ENCODE results near the gene MX2. TPM values are rescaled to one million over a fixed set of nuclear protein-coding genes. Genes with fewer than 3 reads are reported as not detected.
"Not testable (repeated sequence)": the region's sequence is repeated elsewhere in the genome, so short reads cannot be mapped to it uniquely, and the experiment has no call there.

The MX2 gene
- total RNA-seq, 1 donor from 2014 or later, result 0.26 TPM

- Histone ChIP-seq H3K27me3 (ENCODE audit: control insufficient read depth, insufficient read depth, low read length) (peaks cover 7% of the 10 kb centered on the region), H3K36me3 (ENCODE audit: control insufficient read depth, insufficient read depth, low read length) (no peaks in the 10 kb centered on the region), H3K4me3 (ENCODE audit: low read depth, low read length) (no peak overlapping the region)
- DNase-seq (ENCODE audit: low read depth) (no peak), FAIRE-seq (no peak)
- TF ChIP-seq CTCF (IDR thresholded peaks at IDR 0.05; ENCODE audit: insufficient read depth, low read length, severe bottlenecking), result no peak
These were observed 11.2 kb upstream of the MX2 start for GRCh38 chr21:41350436-41351155.

- H3K36me3 ChIP-seq (ENCODE audit: control insufficient read depth, insufficient read depth, low read length), result no peaks in the 10 kb centered on the region
- no peak overlapping the region for H3K4me3 ChIP-seq (ENCODE audit: low read depth, low read length)
- TF ChIP-seq CTCF (IDR thresholded peaks at IDR 0.05; ENCODE audit: insufficient read depth, low read length, severe bottlenecking), result no peak
- no peak for FAIRE-seq
- no peak for DNase-seq (ENCODE audit: low read depth)
- H3K27me3 ChIP-seq (ENCODE audit: control insufficient read depth, insufficient read depth, low read length), result peaks cover 2% of the 10 kb centered on the region
These were observed 4.3 kb upstream of the MX2 start for GRCh38 chr21:41357546-41357945.

- no peak for TF ChIP-seq CTCF (IDR thresholded peaks at IDR 0.05; ENCODE audit: insufficient read depth, low read length, severe bottlenecking)
- no peak for FAIRE-seq
- no peak for DNase-seq (ENCODE audit: low read depth)
- Histone ChIP-seq H3K4me3 (ENCODE audit: low read depth, low read length) (no peak overlapping the region), H3K36me3 (ENCODE audit: control insufficient read depth, insufficient read depth, low read length) (no peaks in the 10 kb centered on the region), H3K27me3 (ENCODE audit: control insufficient read depth, insufficient read depth, low read length) (peaks cover 2% of the 10 kb centered on the region)
These were observed 3.3 kb upstream of the MX2 start for GRCh38 chr21:41358193-41359166.

- FAIRE-seq, result no peak
- no peak for DNase-seq (ENCODE audit: low read depth)
- Histone ChIP-seq H3K27me3 (ENCODE audit: control insufficient read depth, insufficient read depth, low read length) (peaks cover 2% of the 10 kb centered on the region), H3K4me3 (ENCODE audit: low read depth, low read length) (no peak overlapping the region), H3K36me3 (ENCODE audit: control insufficient read depth, insufficient read depth, low read length) (no peaks in the 10 kb centered on the region)
- no peak for TF ChIP-seq CTCF (IDR thresholded peaks at IDR 0.05; ENCODE audit: insufficient read depth, low read length, severe bottlenecking)
These were observed 2.5 kb upstream of the MX2 start for GRCh38 chr21:41359286-41359685.

GRCh38 chr21:41359754-41360071 lies 2.1 kb upstream of the MX2 start:
- not testable (repeated sequence) for DNase-seq (ENCODE audit: low read depth); FAIRE-seq

GRCh38 chr21:41360072-41360821 lies 1.6 kb upstream of the MX2 start:
- DNase-seq (ENCODE audit: low read depth) (peak; percentile 7), FAIRE-seq (no peak)
- no peak overlapping the region for H3K4me3 ChIP-seq (ENCODE audit: low read depth, low read length)
- no peaks in the 10 kb centered on the region for H3K36me3 ChIP-seq (ENCODE audit: control insufficient read depth, insufficient read depth, low read length)
- peaks cover 2% of the 10 kb centered on the region for H3K27me3 ChIP-seq (ENCODE audit: control insufficient read depth, insufficient read depth, low read length)
- TF ChIP-seq CTCF (IDR thresholded peaks at IDR 0.05; ENCODE audit: insufficient read depth, low read length, severe bottlenecking), result peak; percentile 42

More at GRCh38 chr21:41359754-41360071, 2.1 kb upstream of the MX2 start:
- not testable (repeated sequence) for H3K27me3 ChIP-seq (ENCODE audit: control insufficient read depth, insufficient read depth, low read length); H3K4me3 ChIP-seq (ENCODE audit: low read depth, low read length); H3K36me3 ChIP-seq (ENCODE audit: control insufficient read depth, insufficient read depth, low read length)

Measured in bronchial epithelial cell (primary cell).